ENCODE data around the gene HS3ST1.

DNA sequence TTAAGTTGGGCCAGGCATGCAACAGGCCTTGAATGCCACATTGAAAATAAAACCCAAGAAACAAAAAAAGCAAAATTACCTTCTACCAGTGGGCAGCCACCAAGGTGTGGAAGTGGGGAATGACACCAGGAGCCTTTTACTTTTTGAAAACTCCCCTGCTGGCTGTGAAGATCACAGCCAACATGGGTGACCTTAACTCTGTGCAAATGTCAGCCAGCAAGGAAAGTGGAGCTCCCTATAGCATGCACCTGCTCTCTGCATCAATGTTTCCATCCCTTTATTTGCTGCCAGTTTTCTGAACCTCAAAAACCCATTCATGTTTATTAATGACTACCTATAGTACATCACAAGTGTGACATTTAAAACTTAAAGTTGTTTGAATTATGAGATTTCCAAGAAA lies 63.7 kb downstream of the HS3ST1 start:
- TF ChIP-seq, protein P1, sequence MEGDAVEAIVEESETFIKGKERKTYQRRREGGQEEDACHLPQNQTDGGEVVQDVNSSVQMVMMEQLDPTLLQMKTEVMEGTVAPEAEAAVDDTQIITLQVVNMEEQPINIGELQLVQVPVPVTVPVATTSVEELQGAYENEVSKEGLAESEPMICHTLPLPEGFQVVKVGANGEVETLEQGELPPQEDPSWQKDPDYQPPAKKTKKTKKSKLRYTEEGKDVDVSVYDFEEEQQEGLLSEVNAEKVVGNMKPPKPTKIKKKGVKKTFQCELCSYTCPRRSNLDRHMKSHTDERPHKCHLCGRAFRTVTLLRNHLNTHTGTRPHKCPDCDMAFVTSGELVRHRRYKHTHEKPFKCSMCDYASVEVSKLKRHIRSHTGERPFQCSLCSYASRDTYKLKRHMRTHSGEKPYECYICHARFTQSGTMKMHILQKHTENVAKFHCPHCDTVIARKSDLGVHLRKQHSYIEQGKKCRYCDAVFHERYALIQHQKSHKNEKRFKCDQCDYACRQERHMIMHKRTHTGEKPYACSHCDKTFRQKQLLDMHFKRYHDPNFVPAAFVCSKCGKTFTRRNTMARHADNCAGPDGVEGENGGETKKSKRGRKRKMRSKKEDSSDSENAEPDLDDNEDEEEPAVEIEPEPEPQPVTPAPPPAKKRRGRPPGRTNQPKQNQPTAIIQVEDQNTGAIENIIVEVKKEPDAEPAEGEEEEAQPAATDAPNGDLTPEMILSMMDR (IDR thresholded peaks at IDR 0.05): no peak
- no peak for TF ChIP-seq ZFX (IDR thresholded peaks at IDR 0.05; ENCODE audit: borderline replicate concordance)
